HG03097 (cell line): ENCODE results near the gene ABHD2.
"Not testable (repeated sequence)": the region's sequence is repeated elsewhere in the genome, so short reads cannot be mapped to it uniquely, and the experiment has no call there.

Experiments used
- ATAC-seq: cut with Tn5 transposase; IDR thresholded peaks from one replicate; pipeline ENCODE4 v1.9.1; 2021; ENCODE audit not compliant: unreplicated experiment, low FRiP score

The ABHD2 gene

DNA sequence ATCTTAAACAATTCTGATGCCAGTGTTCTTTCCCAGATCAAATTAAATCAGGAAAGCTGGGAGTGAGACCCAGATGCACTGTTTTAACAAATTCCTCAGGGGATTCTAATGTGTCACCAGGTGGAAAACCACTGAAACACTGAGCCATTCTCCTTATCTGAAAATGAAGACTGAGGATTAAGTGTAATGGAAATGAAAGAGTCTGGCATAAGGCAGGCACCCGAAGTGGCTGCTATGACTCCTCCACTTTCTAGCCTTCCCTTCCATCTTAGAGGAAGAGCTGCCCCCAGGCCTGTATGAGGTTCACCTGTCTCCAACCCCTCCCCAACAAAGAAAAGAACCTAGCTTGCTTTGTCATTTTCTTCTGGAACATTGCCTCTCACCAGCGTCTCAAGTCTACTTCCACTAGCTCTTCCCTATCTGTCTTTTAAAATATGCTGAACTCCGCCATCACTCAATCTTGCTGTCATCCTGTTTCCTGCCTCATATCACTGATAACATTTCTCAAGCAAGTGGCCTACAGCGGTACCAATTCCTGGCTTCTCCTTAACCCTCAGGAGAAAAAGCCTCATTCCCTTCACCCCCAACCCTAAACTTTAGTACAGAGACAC, 13.7 kb upstream of the ABHD2 start:
- no peak for ATAC-seq

- ATAC-seq = no peak
These were observed 13.1 kb upstream of the ABHD2 start for GRCh38 chr15:89075101-89075640.

DNA sequence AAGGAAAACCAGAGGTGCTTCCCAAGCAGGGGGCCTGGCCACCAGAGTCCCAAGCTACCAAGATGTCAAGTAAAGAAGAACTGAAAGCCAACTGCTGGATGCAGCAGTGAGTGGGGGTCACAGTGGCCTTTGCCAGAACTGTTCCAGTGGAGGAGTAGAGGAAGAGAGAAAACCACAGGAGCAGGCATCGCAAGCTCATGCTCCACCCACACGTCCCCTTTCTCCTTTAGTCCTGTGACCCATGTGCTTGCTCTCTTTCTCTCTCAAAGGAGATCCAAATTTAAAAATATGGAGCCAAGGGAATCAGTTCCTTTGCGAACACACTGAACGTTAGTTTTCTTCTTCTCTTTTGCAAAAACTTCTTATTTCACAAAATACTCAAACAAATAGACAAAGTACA, 12.4 kb upstream of the ABHD2 start:
- ATAC-seq = no peak

GRCh38 chr15:89077750-89078149, 10.5 kb upstream of the ABHD2 start:
- ATAC-seq = no peak

GRCh38 chr15:89078851-89079810, 9.1 kb upstream of the ABHD2 start:
- ATAC-seq = no peak

- ATAC-seq = no peak
These were observed 6.4 kb upstream of the ABHD2 start for GRCh38 chr15:89081878-89082277.

DNA sequence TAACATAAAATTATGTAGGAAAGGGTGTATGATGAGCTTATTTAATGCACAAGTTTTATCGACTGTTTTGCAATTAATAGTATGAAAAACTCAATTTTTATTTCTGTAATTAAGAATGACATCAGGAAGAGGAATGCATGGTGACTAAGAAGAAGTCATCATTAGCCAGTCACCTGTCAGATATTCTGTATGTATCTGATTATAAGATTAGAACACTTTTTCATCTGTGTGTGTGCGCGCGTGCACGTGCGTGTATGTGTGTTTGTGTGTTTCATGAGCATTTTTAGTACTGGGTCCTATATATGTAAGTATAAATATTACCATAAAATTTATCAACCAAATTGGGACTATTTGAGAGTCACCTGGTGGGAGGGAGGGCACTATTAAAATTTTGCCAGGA, 5.0 kb upstream of the ABHD2 start:
- no peak for ATAC-seq

DNA sequence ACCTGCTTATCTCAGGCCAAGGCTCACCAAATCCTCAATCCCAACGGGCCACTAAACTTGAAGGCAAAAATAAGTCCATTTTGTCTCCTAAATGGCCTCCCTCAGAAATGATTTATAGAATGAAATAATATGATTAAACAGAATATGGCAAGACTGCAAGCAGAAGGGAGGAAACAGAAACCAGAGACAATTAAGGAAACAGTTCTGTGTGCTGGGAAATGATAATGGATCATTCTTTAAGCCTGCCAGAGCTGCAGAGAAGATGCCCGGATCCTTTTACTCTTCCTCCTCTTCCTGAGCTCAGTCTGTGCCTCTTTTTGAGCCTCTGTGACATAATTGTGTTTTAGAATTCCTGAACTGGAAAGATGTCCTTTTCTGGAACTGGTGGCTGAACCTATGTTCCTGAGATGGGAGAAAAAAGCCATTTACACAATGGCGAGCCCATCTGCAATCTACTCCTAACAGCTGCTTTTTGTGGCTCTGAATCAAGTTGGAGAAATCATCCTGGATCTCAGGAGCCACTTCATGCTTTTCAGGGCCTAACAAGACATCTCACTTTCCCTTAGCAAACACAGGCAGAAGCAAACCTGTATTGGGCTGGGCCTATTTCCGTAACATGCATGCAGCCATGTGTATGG, 2.8 kb upstream of the ABHD2 start:
- no peak for ATAC-seq

- not testable (repeated sequence) for ATAC-seq
These were observed 2.3 kb upstream of the ABHD2 start for GRCh38 chr15:89085933-89086332.

GRCh38 chr15:89086390-89086789, 1.9 kb upstream of the ABHD2 start:
- ATAC-seq = not testable (repeated sequence)

DNA sequence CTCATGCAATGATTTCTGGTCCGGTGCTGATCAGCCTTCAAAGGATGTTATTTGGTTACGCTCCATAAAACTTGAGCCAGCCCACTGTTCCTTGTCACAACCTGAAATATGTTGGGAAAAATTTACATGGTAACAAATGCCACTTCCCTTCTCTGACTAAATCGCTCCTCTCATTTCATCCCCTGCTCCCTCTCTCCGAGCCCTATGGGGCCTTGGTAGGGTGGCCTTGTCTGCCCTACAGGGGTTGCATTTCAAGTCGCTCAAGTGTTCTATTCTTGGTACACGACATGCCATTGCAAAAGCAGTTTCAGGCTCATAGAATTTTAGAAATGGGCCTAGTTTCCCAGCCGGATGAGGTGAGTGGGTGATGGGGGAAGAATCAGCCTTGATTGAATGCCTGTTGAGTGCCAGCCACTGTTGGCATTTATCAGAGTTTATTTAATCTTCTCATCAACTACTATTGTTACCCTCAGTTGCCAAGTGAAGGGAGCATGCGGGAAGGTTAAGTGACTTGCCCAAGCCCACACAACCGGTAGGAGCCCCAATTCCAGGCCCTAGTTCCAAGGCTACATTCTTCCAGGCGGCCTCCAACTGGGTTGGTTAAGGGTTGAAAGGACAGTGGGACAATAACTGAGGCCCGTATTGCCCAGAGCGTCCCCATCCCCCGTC, 961 bp upstream of the ABHD2 start:
- no peak for ATAC-seq

DNA sequence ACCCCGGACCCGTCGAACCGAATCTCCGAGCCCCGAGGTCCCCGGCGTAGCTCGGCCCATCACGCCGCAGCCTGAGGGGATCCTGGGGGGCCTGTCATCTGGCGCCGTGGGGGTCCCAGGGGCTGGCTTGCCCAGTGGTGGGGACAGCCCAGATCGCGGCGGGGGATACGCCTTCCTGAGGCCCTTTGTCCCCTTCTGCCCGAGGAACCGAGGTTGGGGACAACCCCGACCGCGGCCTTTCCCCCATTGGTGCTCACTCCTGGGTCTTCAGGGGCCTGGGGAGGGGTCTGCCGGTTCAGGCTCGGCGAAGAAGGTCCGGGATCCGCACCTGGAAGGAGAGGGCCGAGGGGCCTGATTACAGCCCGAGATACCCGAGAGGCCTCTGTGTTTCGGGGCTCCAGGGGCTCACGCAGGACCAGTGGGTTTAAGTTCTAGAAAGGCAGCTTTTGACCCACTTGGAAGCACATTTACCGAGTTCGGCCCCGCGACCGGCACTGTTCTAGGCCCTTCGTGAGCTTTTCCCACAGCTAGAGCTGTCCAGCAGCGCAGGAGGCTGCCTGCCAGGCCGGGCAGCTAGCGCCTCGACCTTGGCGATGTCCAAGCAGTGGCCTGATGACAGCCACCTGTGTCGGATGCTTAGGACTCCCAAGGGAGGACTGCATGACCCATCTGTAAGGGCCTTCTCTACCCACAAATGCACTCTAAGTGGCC, 504 bp downstream of the ABHD2 start:
- peak; percentile 5 for ATAC-seq

- no peak for ATAC-seq
These were observed 1.3 kb downstream of the ABHD2 start for GRCh38 chr15:89089316-89090230.

- ATAC-seq = no peak
These were observed 2.8 kb downstream of the ABHD2 start for GRCh38 chr15:89090791-89091626.

DNA sequence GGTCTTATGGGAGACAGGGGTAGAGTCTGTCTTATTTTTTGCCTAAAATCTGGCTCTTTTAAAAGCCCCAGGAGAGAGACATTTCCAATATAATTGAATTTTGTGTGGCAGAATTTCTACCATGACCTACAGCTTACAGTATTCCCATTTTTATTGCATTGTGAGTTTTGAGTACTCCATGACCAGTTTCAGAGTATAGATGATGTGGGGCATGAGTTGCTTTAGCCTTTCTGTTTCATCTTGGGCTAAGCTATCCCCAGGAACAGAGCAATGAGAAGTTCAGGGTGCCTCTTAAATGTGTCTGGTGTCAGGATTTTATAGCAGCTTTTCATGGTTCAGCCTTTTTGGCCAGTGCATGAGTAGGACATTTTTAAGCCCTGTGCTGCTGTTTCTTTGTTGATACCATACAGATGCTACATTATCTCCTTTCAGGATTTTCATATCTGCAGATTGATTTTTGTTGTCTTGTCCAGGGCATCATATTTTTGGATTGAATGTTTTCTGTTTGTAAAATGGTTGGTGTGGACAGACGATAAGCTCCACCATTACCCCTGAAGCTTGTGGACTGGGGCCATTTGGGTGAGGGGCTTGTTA, 3.5 kb downstream of the ABHD2 start:
- ATAC-seq = no peak

DNA sequence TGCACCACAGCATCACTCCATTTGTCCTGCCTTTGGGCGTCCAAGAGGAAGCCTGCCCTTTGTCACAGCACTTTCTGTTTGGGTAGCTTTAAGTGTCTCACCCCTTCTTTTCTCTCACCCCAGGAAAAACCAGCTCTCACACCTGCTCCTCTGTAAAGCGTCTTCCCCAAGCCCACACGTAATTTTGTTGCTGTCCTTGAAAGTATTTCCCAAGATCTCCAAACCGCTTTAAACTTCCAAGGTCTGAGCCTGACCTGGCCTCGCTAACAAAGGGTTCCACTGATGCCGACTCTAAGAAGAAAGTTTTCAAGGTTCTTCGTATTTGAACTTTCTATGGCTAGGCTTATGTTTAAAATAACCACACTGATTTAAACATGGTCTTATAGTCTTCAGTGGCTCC, 5.3 kb downstream of the ABHD2 start:
- ATAC-seq = no peak

GRCh38 chr15:89095073-89095472, 6.8 kb downstream of the ABHD2 start:
- ATAC-seq = no peak

DNA sequence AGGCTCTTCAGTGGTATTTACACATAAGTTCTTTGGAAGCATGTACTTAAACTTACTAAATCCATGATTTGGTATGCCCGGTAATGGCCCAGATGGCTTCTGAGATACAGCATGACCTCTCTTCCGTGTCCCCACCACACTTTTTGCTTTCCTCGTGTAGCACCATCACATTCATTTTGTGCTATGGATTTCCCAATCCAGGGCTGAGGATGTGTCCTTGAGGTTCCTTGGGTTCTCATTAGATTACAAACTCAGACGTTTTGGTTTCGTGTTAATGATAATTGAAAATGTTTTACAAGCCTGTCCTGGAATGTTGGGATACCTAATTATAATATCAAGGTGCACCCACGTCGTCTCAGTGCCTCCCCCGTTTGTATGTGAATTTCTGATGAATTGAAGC, 7.3 kb downstream of the ABHD2 start:
- ATAC-seq = no peak
